ENCODE data around the gene ALPL.

DNA sequence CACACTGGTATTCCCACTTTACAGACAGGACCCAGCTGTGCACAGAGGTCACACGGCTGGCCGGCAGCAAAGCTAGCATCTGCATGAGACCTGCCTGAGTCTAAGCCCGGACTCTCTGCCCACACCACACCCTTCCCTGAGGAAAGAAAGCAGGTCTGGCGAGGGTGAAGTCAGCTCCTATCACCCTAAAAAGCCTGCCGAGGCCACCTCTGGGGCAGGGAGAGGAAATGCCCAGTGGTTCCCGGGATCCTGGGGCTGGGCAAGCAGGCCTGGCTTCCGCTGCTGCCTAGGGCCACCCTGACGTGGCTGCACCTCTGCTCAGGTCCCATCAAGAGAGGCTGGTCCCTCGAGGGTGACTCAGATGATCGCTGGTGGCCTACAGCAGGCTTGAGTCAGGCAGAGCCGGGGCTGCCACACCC is 117.7 kb downstream of the ALPL start:
- TF ChIP-seq, protein P1, sequence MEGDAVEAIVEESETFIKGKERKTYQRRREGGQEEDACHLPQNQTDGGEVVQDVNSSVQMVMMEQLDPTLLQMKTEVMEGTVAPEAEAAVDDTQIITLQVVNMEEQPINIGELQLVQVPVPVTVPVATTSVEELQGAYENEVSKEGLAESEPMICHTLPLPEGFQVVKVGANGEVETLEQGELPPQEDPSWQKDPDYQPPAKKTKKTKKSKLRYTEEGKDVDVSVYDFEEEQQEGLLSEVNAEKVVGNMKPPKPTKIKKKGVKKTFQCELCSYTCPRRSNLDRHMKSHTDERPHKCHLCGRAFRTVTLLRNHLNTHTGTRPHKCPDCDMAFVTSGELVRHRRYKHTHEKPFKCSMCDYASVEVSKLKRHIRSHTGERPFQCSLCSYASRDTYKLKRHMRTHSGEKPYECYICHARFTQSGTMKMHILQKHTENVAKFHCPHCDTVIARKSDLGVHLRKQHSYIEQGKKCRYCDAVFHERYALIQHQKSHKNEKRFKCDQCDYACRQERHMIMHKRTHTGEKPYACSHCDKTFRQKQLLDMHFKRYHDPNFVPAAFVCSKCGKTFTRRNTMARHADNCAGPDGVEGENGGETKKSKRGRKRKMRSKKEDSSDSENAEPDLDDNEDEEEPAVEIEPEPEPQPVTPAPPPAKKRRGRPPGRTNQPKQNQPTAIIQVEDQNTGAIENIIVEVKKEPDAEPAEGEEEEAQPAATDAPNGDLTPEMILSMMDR (IDR thresholded peaks at IDR 0.05) = no peak
- no peak for TF ChIP-seq POLR2A (IDR thresholded peaks at IDR 0.05)
- no peak for TF ChIP-seq POLR2AphosphoS5 (IDR thresholded peaks at IDR 0.05)

Measured in breast epithelium (tissue), 3 donors.